ENCODE data around the gene IGSF23. TPM values are rescaled to one million over a fixed set of nuclear protein-coding genes. Genes with fewer than 3 reads are reported as not detected.
"Not testable (repeated sequence)": the region's sequence is repeated elsewhere in the genome, so short reads cannot be mapped to it uniquely, and the experiment has no call there.

IGSF23 gene
- polyA plus RNA-seq, 1 experiment = 0.27 TPM

DNA sequence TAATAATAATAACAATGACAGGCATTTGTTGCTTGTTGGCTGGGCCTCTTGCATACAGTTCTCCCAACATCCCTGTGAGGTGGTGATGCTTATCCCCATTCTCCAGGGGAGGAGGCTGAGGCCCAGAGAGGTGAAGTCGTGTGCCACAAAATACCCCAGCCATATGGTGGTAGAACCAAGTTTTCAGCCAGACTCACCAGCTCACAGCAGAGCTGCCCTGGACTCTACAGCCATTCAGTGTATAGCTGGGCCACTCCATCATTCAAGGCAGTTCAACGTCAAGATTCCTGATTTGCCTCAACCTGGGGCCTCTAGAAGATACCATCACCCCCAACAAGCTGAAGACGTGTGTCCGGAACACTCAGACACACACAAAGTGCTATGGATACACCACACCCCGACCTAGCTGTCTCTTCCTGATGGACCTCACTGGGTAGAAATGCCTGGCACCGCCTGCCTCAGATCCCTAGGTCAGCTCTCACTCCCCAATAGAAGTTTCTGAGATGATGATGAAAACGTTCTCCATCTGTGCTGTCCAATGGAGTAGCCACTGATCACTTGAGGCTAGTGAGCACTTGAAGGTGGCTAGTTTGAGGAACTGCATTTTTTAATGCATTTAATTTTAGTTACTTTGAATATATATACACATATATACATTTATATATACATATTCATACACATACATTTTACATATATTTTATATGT is 53.6 kb downstream of the IGSF23 start:
- CTCF ChIA-PET = interaction anchor here (1.0 kb wide), 1 partner anchor 9 kb away, joined by 4 read pairs; no protein-coding TSS in a partner anchor

DNA sequence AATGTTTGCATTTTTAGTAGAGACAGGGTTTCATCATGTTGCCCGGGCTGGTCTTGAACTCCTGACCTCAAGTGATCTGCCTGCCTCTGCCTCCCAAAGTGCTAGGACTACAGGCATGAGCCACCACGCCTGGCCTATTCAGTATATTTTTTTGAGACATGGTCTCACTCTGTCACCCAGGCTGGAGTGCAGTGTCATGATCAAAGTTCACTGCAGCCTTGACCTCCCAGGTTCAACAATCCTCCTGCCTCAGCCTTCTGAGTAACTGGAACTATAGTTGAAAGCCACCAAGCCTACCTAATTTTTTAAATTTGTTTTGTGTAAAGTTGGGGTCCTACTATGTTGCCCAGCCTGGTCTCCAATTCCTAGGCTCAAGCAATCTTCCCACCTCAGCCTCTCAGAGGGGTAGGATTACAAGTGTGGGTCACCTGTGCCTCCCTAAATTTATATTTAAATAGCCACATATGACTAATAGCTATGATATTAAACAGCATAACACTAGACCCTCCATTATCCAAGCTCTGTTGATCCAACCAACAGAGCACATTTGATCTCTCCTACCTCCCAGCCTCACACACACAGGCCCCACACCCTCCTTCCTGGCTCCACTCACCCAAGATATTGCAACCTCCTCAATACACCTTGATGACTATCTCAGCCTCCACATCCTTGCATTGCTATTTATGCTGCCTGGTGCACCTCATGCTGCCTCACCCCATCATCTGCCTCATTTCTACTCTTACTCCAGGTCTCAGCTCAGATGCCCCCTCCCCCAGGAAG is 55.8 kb downstream of the IGSF23 start:
- DNase-seq (ENCODE audit: low read depth, low spot score) = no peak
- no peak for TF ChIP-seq CTCF (IDR thresholded peaks at IDR 0.05; ENCODE audit: low read depth, low read length)
- Histone ChIP-seq H3K4me3 (ENCODE audit: low read depth, low read length) (no peak overlapping the region), H3K27me3 (ENCODE audit: control insufficient read depth, insufficient read depth, low read length) (no peaks in the 10 kb centered on the region), H3K9me3 (ENCODE audit: control insufficient read depth, insufficient read depth, low read length) (peaks cover 4% of the 10 kb centered on the region), H3K27ac (ENCODE audit: low read depth, low read length) (no peak overlapping the region)
- CTCF ChIA-PET = no interaction called here
- POLR2A ChIA-PET = interaction anchor here (0.7 kb wide), 2 partner anchors 11 to 81 kb away, joined by 3 read pairs; no protein-coding TSS in a partner anchor

More for the DNA sequence above, 53.6 kb downstream of the IGSF23 start:
- H3K4me3 ChIP-seq (ENCODE audit: low read depth, low read length) = no peak overlapping the region
- POLR2A ChIA-PET = interaction anchor here (0.5 kb wide), 1 partner anchor 12 kb away, joined by 3 read pairs; no protein-coding TSS in a partner anchor
- H3K27me3 ChIP-seq (ENCODE audit: control insufficient read depth, insufficient read depth, low read length) = no peaks in the 10 kb centered on the region
- no peak for TF ChIP-seq CTCF (IDR thresholded peaks at IDR 0.05; ENCODE audit: low read depth, low read length)
- DNase-seq (ENCODE audit: low read depth, low spot score) = no peak
- H3K27ac ChIP-seq (ENCODE audit: low read depth, low read length) = peak overlapping the region; percentile 21
- peaks cover 4% of the 10 kb centered on the region for H3K9me3 ChIP-seq (ENCODE audit: control insufficient read depth, insufficient read depth, low read length)

GRCh38 chr19:44670027-44670426 is 56.7 kb downstream of the IGSF23 start:
- DNase-seq (ENCODE audit: low read depth, low spot score); H3K27me3 ChIP-seq (ENCODE audit: control insufficient read depth, insufficient read depth, low read length); H3K27ac ChIP-seq (ENCODE audit: low read depth, low read length); H3K4me3 ChIP-seq (ENCODE audit: low read depth, low read length); H3K9me3 ChIP-seq (ENCODE audit: control insufficient read depth, insufficient read depth, low read length); POLR2A ChIA-PET; CTCF ChIA-PET: not testable (repeated sequence)

DNA sequence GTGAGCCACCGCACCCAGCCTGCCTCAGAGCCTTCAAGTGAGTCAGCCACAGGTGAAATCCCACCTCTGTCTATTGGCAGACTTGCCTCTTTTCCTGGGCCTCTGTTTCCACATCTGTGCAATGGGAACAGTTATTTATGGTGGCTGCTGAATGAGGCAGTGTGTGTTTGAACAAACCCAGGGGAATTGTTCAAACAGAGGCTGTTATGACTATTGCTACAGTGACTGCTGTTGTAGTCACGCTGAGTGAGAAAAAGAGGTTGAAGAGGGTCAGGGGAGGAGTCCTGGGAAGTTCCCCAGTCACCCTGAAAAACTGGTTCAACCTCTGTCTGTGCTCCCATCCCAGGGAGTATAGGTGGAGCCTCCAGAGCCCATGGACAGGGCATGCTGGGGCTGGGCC is 58.0 kb downstream of the IGSF23 start, which contains the start of gene CEACAM19:
TSS of gene CEACAM19 (plus strand) at position 83 of the 400 bp plus-strand sequence. CDS start 450 bp downstream, outside the sequence.
- Histone ChIP-seq H3K4me3 (ENCODE audit: low read depth, low read length) (no peak within 1 kb of the TSS), H3K9me3 (ENCODE audit: control insufficient read depth, insufficient read depth, low read length) (peaks cover 4% of the 10 kb centered on the region), H3K27ac (ENCODE audit: low read depth, low read length) (no peak within 1 kb of the TSS), H3K27me3 (ENCODE audit: control insufficient read depth, insufficient read depth, low read length) (no peaks in the 10 kb centered on the region)
- TF ChIP-seq CTCF (IDR thresholded peaks at IDR 0.05; ENCODE audit: low read depth, low read length) = no peak
- POLR2A ChIA-PET = interaction anchor here (0.6 kb wide), 1 partner anchor 174 kb away, joined by 6 read pairs; no protein-coding TSS in a partner anchor
- no peak for DNase-seq (ENCODE audit: low read depth, low spot score)
- CTCF ChIA-PET = no interaction called here

DNA sequence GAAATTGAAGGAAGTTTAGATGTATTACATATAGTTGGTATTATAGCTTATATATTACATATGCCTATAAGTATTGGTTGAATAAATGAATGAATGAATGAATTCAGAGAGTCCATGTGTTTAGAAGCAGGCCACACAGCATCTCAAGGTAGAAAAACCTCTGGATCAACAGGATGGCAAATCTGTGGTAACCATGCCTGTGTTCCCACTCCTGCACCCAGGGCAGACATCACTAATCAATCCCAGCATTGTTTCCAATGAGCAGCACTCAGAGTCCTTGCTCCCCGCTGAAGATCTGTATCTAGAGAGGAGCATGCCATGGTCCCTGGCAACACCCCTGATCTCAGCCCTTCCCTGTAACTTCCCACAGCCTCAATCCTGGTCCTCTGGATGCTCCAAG is 58.9 kb downstream of the IGSF23 start:
- H3K27ac ChIP-seq (ENCODE audit: low read depth, low read length) = no peak overlapping the region
- POLR2A ChIA-PET = no interaction called here
- CTCF ChIA-PET = no interaction called here

More for the DNA sequence above, 58.9 kb downstream of the IGSF23 start:
- no peak for TF ChIP-seq CTCF (IDR thresholded peaks at IDR 0.05; ENCODE audit: low read depth, low read length)
- no peak overlapping the region for H3K4me3 ChIP-seq (ENCODE audit: low read depth, low read length)
- H3K27me3 ChIP-seq (ENCODE audit: control insufficient read depth, insufficient read depth, low read length) = no peaks in the 10 kb centered on the region
- peaks cover 4% of the 10 kb centered on the region for H3K9me3 ChIP-seq (ENCODE audit: control insufficient read depth, insufficient read depth, low read length)
- no peak for DNase-seq (ENCODE audit: low read depth, low spot score)
